ENCODE results near the gene ST3GAL4. TPM values are rescaled to one million over a fixed set of nuclear protein-coding genes. Genes with fewer than 3 reads are reported as not detected.
"Not testable (repeated sequence)": the region's sequence is repeated elsewhere in the genome, so short reads cannot be mapped to it uniquely, and the experiment has no call there.

The ST3GAL4 gene
- total RNA-seq, 1 donor from 2014 or later: 45.1 TPM

DNA sequence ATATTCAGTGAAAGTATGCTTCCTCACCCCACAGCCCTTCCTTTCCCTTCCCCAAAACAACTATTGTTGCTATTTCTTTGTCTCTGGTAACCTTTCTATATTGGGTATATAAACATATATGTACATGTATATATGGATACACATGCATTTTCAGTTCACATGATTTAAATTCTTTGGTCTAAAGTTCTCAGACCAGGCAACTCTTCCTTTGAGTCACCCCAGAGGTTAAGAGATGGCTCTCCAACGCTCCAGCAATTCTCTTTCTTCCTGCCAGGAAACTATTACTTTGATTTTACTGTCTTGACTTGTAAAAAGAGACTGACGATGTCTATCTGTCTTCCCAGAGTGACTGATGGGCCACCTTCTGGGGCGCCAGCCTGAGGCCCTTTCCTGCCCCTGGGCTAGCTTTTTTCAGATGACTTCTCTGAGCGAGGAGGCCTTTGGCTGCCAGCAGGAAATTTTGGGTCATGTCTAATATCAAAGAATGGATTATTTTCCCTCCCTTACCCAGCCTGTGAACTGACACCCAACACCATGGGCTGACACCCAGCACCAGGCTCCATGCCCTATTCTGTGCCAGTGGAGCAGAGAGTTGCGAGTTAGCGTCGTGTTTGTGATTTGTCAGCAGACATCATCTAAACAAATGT, 14.4 kb upstream of the ST3GAL4 start:
- intact Hi-C loops (cut with DNase I): no loop called here
- DNase-seq (ENCODE audit: missing footprints) (no peak), ATAC-seq (no peak)

DNA sequence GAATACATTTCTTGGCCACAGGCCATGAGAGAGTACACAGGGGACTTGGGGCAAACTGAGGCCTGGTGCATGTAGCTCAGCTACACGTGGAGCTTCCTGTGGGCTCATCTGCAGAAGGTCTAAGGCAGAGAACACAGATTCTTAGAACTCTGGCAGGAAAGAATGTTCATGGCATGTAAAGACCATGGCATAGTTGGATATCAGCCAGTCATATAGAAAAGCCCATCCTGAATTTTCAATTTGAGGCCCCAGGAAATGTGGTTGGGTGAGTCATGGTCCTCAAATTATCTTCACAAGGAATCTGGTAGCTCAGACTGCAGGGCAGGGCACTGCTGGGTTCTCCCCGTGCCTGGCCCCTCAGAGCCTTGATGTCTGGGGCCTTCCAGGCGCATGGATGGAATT, 13.7 kb upstream of the ST3GAL4 start:
- intact Hi-C loops (cut with DNase I): no loop called here
- ATAC-seq (no peak), DNase-seq (ENCODE audit: missing footprints) (no peak)

DNA sequence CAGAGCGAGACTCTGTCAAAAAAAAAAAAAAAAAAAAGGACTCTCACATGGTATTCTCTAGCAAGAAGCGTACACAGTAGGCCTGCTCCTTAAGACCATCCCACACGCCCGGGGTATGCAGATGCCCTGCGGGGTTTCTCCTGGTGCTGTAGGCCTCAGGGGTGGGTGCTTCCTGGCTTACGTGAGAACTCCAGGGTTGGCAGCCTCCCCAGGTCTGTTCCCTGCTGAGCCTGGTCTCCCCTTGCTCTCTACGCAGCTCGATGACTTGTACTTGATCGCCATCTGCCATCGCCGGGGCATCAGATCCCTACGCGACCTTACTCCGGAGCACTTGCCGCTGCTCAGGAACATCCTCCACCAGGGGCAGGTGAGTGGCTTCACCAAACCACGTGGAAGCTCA, 12.4 kb upstream of the ST3GAL4 start:
- intact Hi-C loops (cut with DNase I): no loop called here
- no peak for ATAC-seq
- DNase-seq (ENCODE audit: missing footprints): no peak

DNA sequence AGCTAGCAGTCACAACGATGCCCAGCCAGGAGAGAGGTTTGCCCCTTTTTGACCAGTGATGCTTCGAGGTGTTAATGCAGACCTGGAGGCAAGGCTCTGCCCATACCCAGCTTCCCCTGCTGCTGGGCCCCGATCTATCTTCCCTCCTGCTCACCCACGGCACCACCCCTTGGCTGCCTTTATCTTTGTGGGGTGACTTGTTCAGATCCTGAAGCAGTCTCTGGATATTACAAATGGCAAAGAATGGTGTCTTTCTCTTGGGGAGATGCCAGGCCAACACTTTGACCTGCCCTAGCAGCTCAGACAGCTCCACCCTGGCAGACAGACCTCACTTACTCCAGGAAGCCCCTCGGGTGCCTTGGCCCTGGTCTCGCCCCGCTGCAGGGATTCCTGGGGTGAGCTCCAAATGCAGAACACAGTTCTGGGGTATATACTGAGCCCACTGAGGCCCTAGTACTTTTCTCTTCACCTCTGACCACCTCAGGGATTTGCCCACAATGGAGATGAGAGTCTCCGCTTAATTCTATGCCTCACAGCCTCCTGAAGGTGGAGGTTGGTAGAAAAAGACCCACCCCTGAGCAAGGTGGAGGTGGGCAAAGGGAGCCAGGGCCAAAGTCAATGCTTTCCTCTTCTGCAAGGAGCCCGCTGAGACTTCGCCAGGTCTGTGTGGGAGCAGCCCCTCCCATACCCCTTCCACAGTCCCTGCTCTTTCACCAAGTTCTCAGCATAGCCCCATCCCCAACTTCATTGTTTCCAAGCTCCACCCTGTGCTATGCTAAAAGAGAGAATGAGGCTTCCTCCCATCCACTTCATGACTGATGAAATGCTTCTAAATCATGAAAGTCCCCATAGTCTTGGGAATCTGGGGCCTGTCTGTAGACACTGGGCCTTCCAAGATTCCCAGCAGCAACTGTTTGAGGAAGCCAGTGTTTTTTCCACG, 11.1 kb upstream of the ST3GAL4 start:
- intact Hi-C loops (cut with DNase I): loop anchor here (5.0 kb wide), 1 partner anchor 93 kb away; no protein-coding TSS in a partner anchor
- no peak for ATAC-seq
- DNase-seq (ENCODE audit: missing footprints): no peak

DNA sequence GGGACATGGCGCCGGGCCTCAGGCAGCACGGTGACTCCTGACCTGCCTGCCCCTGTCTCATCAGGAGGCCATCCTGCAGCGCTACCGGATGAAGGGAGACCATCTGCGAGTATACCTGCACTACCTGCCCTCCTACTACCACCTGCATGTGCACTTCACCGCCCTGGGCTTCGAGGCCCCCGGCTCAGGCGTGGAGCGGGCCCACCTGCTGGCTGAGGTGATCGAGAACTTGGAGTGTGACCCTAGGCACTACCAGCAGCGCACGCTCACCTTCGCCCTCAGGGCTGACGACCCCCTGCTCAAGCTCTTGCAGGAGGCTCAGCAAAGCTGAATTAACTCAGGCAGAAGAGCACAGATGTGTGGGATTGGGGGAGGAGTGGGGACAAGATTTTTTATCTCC, 10.2 kb upstream of the ST3GAL4 start:
- intact Hi-C loops (cut with DNase I): loop anchor here (5.0 kb wide), 1 partner anchor 92 kb away; no protein-coding TSS in a partner anchor
- no peak for DNase-seq (ENCODE audit: missing footprints)
- ATAC-seq: no peak

DNA sequence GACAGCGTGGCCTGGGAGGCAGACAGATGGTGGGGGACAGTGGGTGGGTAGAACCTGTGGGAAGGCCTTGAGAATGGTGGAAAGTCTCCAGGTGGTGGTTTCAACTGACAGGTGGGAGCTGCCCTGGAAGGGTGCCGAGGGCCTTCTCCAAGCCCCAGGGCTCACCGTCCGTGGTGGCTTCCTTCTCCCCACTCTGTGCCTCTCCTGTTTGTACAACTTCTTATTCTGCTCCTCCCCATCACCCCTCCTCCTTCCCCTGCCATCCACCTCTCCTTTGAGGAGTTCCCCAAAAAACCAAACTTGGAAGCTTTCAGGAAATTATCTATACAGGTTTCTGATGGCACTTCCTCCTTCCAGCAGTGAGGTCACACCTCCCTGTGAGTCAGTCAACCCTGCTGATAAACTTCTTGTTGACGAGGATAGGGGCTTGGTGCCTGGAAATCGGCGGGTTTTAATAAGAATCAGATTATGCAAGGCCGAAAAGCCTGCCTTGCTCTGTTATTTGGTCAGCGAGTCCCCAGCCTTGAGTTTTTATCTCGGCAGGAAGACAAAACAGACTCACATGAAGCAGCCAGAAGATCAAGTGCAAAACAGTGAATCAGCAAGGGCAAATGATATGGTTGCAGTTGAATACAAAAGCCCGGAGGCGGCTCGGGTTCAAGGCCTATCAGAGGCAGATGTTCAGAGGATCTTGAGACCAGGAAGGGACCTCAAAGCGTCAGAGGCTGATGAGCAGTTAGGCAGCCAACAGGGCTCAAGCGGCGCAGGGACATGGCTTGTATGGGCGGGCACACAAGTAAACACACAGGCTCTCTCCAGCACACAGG, 9.5 kb upstream of the ST3GAL4 start:
- intact Hi-C loops (cut with DNase I): loop anchor here (5.0 kb wide), 1 partner anchor 91 kb away; no protein-coding TSS in a partner anchor
- peak; percentile 69 for ATAC-seq
- DNase-seq (ENCODE audit: missing footprints): peak; percentile 83

DNA sequence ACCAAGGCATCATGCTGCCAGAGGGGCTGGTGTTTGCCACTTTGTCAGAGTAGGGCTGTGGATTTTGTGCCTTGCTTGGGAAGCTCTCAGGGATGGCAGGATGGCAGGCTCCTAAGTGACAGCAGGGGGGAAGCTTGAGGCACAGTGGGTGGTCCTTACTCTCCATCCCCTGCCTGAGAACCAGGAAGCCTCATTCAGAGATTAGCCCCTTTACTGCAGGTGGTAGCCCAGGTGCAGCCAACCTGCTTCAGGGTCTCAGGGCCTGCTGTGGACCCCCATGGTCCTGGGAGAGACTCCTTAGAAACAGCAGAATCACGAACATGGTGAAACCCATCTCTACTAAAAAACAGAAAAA, 8.9 kb upstream of the ST3GAL4 start:
- intact Hi-C loops (cut with DNase I): loop anchor here (5.0 kb wide), 1 partner anchor 91 kb away; no protein-coding TSS in a partner anchor
- DNase-seq (ENCODE audit: missing footprints) (no peak), ATAC-seq (no peak)

DNA sequence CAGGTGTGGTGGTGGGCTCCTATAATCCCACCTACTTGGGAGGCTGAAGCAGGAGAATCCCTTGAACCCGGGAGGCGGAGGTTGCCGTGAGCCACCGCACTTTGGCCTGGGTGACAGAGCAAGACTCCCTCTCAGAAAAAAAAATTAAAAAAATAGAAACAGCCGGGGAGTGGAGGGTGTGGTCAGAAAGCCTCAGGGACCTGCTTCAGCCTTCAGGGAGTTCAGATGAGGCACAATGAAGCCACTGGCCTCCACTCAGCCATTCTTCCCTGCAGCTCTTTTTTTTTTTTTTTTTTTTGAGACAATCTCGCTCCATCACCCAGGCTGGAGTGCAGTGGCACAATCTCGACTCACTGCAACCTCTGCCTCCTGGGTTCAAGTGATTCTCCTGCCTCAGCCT, 8.5 kb upstream of the ST3GAL4 start:
- DNase-seq (ENCODE audit: missing footprints); ATAC-seq: not testable (repeated sequence)
- intact Hi-C loops (cut with DNase I): loop anchor here (5.0 kb wide), 1 partner anchor 90 kb away; no protein-coding TSS in a partner anchor

DNA sequence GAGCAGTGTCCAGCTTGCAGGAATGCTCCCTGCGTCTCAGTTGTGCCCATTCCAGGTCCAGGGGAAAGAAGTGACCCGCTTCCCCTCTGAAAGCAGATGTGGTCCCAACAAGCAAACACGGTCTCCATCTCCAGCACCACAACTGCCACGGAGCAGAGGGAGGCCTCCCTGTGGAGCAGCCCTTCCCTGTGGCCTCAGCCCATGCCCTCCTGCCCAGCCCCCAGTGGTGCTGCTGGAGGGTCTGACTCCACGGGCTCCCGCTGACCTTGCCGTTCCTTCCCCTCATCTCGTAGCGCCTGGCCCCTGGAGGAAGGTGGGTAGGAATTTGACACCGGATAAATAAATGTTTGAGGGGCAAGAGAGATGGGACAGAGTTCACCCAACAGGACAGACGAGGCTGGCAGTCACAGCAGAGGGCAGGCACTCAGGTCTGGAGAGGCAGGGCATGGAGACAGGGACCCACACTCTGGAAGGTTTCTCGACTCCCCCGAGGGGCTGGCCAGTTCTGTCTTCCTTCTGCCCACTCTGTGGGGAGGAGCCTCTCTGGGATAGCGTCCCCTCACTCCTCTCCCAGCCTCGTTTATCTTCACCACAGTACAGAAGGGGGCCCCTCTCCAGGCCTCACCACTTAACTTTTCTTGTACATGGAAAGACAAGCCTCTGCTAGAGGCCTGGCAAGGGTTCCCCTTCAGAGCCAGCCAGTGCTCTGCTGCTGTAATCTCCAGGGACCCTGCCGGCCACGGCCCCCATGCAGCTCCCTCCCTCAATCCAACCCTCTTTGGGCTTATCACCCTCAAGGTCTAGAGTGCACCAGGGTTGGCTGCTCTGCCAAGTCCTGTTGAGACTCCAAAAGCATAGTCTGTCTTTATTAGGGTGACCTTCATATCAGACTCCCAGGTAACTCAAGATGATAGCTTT, 7.5 kb upstream of the ST3GAL4 start:
- ATAC-seq: peak; percentile 18
- DNase-seq (ENCODE audit: missing footprints): no peak
- intact Hi-C loops (cut with DNase I): loop anchor here (5.0 kb wide), 1 partner anchor 89 kb away; no protein-coding TSS in a partner anchor

DNA sequence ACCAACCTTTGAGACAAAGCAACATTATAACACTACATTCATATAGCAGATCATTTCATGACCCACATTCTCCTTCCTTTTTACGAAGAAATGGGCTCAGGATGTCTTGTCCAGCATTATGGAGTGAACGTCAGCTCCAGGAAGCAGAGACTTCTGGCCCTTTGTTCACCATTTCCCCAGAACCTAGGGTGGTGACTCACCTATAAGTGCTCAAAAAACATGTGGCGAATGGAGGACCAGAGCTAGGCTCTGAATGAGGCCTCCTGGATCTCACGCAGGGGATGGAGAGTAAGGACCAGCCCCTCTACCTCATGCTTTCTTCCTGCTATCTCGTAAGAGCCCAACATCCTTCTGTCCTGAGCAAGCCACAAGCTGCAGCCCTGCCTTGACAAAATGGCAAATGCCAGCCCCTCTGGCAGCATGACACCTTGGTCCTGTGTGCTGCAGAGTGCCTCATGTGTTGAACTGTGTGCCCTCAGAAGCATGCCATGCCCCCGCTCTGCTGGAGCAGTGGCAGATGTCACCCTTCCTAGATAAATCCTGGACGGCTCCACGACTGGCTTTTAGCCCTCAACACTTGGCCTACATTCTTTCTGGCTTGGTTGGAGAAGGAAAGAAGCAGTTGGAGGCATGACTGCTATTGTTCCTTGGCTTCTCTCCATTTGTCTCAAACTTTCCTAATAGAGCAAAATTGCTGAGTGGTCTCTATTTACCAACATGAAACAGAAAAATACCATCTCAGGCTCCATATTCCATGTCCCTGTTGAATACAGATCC, 6.5 kb upstream of the ST3GAL4 start:
- intact Hi-C loops (cut with DNase I): loop anchor here (5.0 kb wide), 1 partner anchor 88 kb away; no protein-coding TSS in a partner anchor
- ATAC-seq (peak; percentile 75), DNase-seq (ENCODE audit: missing footprints) (no peak)

DNA sequence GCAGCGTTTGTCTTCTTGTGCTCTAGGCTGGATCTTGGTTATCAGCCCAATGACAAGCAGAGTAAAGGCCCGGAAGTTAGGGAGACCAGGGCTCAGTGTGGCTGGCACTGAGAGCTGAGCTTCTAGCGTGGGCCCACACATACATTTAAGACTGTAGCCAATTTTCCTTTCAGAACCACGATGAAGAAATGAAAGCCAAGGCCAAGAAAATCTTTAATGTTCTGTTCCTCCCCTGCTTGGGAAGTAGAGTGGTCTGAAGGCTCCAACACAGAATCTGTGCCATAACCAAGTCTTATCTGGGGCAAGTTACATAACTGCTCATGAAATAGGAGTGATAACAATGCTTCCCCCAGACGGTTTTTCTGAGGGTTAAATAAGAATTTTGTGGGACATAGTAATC, 4.7 kb upstream of the ST3GAL4 start:
- intact Hi-C loops (cut with DNase I): no loop called here

DNA sequence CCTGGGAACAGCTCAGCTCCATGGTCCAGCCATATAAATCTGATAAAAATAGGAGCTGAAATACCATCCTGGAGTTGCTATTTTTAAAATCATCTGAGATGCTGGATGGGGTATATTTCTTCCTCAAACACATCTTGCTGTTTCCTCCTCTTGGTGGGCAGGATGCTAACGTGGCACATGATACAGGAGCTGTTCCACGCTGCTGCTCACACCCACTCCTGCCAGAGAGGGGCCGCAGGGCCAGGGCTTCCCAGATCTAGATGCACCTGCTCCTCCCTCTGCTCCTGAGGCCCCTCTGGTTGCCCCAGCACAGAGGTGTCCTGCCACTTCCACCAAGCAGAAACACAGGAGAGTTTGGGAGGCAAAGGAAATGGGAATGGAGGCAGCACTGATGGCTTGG, 3.3 kb upstream of the ST3GAL4 start:
- intact Hi-C loops (cut with DNase I): no loop called here
- DNase-seq (ENCODE audit: missing footprints) (no peak), ATAC-seq (no peak)

More for the DNA sequence above, 4.7 kb upstream of the ST3GAL4 start:
- DNase-seq (ENCODE audit: missing footprints) (no peak), ATAC-seq (no peak)

DNA sequence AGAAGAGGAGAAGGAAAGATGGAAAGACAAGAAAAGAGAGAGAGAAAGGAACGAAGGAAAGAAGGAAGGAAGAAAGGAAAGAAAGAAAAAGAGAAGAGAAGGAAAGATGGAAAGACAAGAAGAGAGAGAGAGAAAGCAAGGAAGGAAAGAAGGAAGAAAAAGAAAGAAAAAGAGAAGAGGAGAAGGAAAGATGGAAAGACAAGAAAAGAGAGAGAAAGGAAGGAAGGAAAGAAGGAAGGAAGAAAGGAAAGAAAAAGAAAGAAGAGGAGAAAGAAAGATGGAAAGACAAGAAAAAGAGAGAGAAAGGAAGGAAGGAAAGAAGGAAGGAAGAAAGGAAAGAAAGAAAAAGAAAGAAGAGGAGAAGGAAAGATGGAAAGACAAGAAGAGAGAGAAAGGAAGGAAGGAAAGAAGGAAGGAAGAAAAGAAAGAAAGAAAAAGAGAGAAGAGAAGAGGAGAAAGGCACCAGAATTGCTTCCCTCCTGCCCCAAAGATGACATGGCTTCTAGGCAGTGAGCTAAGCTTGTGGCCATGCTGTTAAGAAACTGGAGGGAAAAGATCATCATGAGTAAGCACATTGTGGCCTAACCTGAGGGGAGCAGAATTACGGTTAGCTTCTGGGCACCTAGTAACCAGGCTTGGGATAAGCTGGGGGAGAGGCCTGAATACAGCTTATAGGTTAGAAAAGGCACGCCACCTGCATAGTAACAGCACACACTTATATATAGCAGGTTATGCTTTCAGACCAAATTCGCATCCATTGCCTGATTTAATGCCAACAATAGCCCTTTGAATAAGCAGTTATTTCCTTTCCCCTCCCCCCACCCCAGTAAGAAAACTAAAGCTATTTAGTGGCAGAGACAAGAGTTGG, 2.3 kb upstream of the ST3GAL4 start:
- no peak for DNase-seq (ENCODE audit: missing footprints)

DNA sequence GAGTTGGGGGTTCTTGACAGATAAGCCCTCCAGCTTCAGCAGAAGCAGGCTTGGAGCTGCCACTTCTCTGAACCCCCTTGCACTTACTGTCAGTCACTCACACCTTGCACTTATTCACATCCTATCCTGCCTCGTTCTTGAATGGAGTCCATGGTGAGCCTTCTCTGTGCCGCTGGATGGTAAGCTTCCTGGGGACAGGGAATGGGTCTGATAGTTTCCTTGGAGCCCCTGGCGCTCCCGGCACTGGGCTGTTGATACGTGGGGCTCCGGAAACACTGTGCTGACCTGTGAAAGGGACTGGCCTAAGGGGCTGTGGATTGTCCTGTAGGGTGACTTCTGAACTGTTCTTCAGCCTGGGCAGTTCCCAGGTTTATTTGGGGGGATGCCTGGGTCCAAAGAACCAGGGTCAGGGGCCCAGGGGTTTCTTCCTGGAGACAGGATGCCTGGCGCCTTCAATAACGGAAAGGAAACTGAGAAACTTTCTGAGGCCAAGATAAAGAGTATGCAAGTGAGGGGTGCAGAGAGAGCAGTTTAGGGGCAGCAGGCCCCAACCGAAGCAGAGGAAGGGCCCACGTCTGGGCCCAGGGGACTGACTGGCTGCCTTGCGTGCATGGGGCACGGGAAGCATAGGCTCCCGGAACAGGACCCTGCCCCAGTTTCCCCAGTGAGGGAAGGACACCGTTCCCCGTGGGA, 709 bp upstream of the ST3GAL4 start:
- intact Hi-C loops (cut with DNase I): loop anchor here (5.0 kb wide), 3 partner anchors 37 to 63 kb away; no protein-coding TSS in a partner anchor
- ATAC-seq (no peak), DNase-seq (ENCODE audit: missing footprints) (no peak)

More for the DNA sequence above, 2.3 kb upstream of the ST3GAL4 start:
- intact Hi-C loops (cut with DNase I): no loop called here
- no peak for ATAC-seq

Data from Right ventricle myocardium inferior (tissue), 1 donor.